Keratinocyte (primary cell): ENCODE data around the gene AFM. TPM values are rescaled to one million over a fixed set of nuclear protein-coding genes. Genes with fewer than 3 reads are reported as not detected.
"Not testable (repeated sequence)": the region's sequence is repeated elsewhere in the genome, so short reads cannot be mapped to it uniquely, and the experiment has no call there.

ENCODE experiments used
- DNase-seq: peaks from one replicate; pipeline ENCODE4 v3.0.0-alpha.2; 2011; ENCODE audit warnings: low read depth, missing footprints, low spot score
- FAIRE-seq: peaks from 2 replicates; lab custom pipeline; 2011; peaks lifted over from hg19 to GRCh38; lab: Jason Lieb, UNC
- H2AFZ ChIP-seq: 2 replicates; pipeline ENCODE4 v1.6.0; 2012; ENCODE audit warnings: low read length, control low read depth, inconsistent platforms; ENCODE audit not compliant: control insufficient read depth
- H3K27ac ChIP-seq: 2 replicates; pipeline ENCODE4 v1.5.1; 2011; ENCODE audit warnings: low read length; ENCODE audit not compliant: control insufficient read depth, insufficient read depth
- H3K27me3 ChIP-seq: 3 replicates; pipeline ENCODE4 v1.6.0; 2011; ENCODE audit warnings: low read length; ENCODE audit not compliant: control insufficient read depth, insufficient read depth; ENCODE audit errors: extremely low read depth
- H3K36me3 ChIP-seq, 2 experiments: 2 replicates in 1 of 2; 3 replicates in 1 of 2; pipeline ENCODE4 v1.5.1; 2011; ENCODE audit warnings: low read length in 2 of 2, mild to moderate bottlenecking in 1 of 2; ENCODE audit not compliant: control insufficient read depth in 2 of 2, insufficient read depth in 2 of 2; ENCODE audit errors: extremely low read depth in 1 of 2
- H3K4me1 ChIP-seq: 3 replicates; pipeline ENCODE4 v1.5.1; 2011; ENCODE audit warnings: low read length; ENCODE audit not compliant: control insufficient read depth, insufficient read depth; ENCODE audit errors: extremely low read depth
- H3K4me2 ChIP-seq: 3 replicates; pipeline ENCODE4 v1.6.0; 2011; ENCODE audit warnings: low read depth, low read length; ENCODE audit not compliant: control insufficient read depth, insufficient read depth; ENCODE audit errors: extremely low read depth
- H3K4me3 ChIP-seq, 3 experiments: fragments of 200-600 bp in 1 of 3; sonication (generic) in 1 of 3; 2 replicates in 2 of 3; 3 replicates in 1 of 3; pipeline ENCODE4 v1.5.1; 2011 to 2016; ENCODE audit warnings: low read length in 3 of 3, mild to moderate bottlenecking in 3 of 3, control low read depth in 2 of 3, inconsistent platforms in 1 of 3, low read depth in 1 of 3, mixed read lengths in 1 of 3, mixed run types in 1 of 3, moderate library complexity in 1 of 3; ENCODE audit not compliant: control insufficient read depth in 2 of 3, insufficient read depth in 2 of 3; ENCODE audit errors: extremely low read depth in 1 of 3
- H3K79me2 ChIP-seq: 2 replicates; pipeline ENCODE4 v1.6.0; 2012; ENCODE audit warnings: low read length; ENCODE audit not compliant: control insufficient read depth, insufficient read depth
- H3K9ac ChIP-seq: 3 replicates; pipeline ENCODE4 v1.6.0; 2011; ENCODE audit warnings: low read length; ENCODE audit not compliant: control insufficient read depth, insufficient read depth; ENCODE audit errors: extremely low read depth
- H3K9me1 ChIP-seq: 3 replicates; pipeline ENCODE4 v1.6.0; 2011; ENCODE audit warnings: low read length; ENCODE audit not compliant: control insufficient read depth, insufficient read depth; ENCODE audit errors: extremely low read depth
- H3K9me3 ChIP-seq: 2 replicates; pipeline ENCODE4 v1.5.1; 2012; ENCODE audit warnings: low read depth, low read length; ENCODE audit not compliant: control insufficient read depth
- H4K20me1 ChIP-seq: 3 replicates; pipeline ENCODE4 v1.6.0; 2011; ENCODE audit warnings: low read length; ENCODE audit not compliant: control insufficient read depth, insufficient read depth; ENCODE audit errors: extremely low read depth
- CTCF ChIP-seq, 3 experiments: IDR thresholded peaks in 1 of 3; conservative IDR thresholded peaks in 1 of 3; optimal IDR thresholded peaks in 1 of 3; 2 replicates in 2 of 3; 3 replicates in 1 of 3; pipeline versions ENCODE3 to v1.5.1; 2011; ENCODE audit warnings: low read length in 3 of 3, mild to moderate bottlenecking in 3 of 3, moderate library complexity in 2 of 3, control low read depth in 1 of 3, inconsistent platforms in 1 of 3; ENCODE audit not compliant: insufficient read depth in 2 of 3; ENCODE audit errors: extremely low read depth in 1 of 3
- EZH2 ChIP-seq: IDR thresholded peaks from one replicate; pipeline ENCODE4 v1.6.1; 2012; ENCODE audit warnings: inconsistent platforms, mild to moderate bottlenecking, low read length, moderate library complexity
- dilution Hi-C: fragments of 300-500 bp; cut with MboI; formaldehyde crosslinking; loops from one replicate; pipeline ENCODE4 v1.7.0; 2020; ENCODE audit warnings: low sequenced_read_pairs; ENCODE audit not compliant: extremely low pct_ligation_motif_present
- polyA plus RNA-seq, 5 experiments: library from polyadenylated mRNA; depleted of rRNA in 3 of 5; stranded (reverse) in 3 of 5; stranded (forward) in 1 of 5; unstranded in 1 of 5; fragments of >200 nt; gene quantifications; 1 replicate in 1 of 5; 2 replicates in 3 of 5; 3 replicates in 1 of 5; pipeline versions ENCODE4 v1.2.1 to v1.2.3, GENCODE V29; 2011 to 2012; ENCODE audit warnings: missing spikeins in 2 of 5, low read depth in 1 of 5, low replicate concordance in 1 of 5

AFM gene
- polyA plus RNA-seq, 1 donor (not counting 4 experiments of a cell fraction or from before 2014, with no cell fraction given) = not detected

- no peak overlapping the region for H3K9ac ChIP-seq
- H3K36me3 ChIP-seq = no peaks in the 10 kb centered on the region
- no peak overlapping the region for H3K4me3 ChIP-seq
- no peaks in the 10 kb centered on the region for H3K9me3 ChIP-seq
- no peak for TF ChIP-seq CTCF (optimal IDR thresholded peaks at IDR 0.05 in 1 of 3, IDR thresholded peaks at IDR 0.05 in 1 of 3, conservative IDR thresholded peaks at IDR 0.05 in 1 of 3; ENCODE audit: extremely low read depth in 1 of 3, insufficient read depth in 2 of 3, low read length in 3 of 3)
- no peak for TF ChIP-seq EZH2
- no peaks in the 10 kb centered on the region for H4K20me1 ChIP-seq
- H3K4me1 ChIP-seq = no peaks in the 10 kb centered on the region
- H3K79me2 ChIP-seq = no peaks in the 10 kb centered on the region
- no peak overlapping the region for H3K27ac ChIP-seq
- DNase-seq (no peak), FAIRE-seq (no peak)
- H2AFZ ChIP-seq = no peak overlapping the region
- no peak overlapping the region for H3K4me2 ChIP-seq
- no peaks in the 10 kb centered on the region for H3K27me3 ChIP-seq
- dilution Hi-C loops = no loop called here
- no peaks in the 10 kb centered on the region for H3K9me1 ChIP-seq
These were observed 59.7 kb downstream of the AFM start for GRCh38 chr4:73541251-73541650.

GRCh38 chr4:73544620-73545019 lies 63.1 kb downstream of the AFM start:
- FAIRE-seq (no peak), DNase-seq (no peak)
- H3K4me2 ChIP-seq = no peak overlapping the region
- dilution Hi-C loops = no loop called here
- H2AFZ ChIP-seq = no peak overlapping the region
- TF ChIP-seq CTCF (optimal IDR thresholded peaks at IDR 0.05 in 1 of 3, IDR thresholded peaks at IDR 0.05 in 1 of 3, conservative IDR thresholded peaks at IDR 0.05 in 1 of 3; ENCODE audit: extremely low read depth in 1 of 3, insufficient read depth in 2 of 3, low read length in 3 of 3) (no peak), EZH2 (no peak)
- H3K27me3 ChIP-seq = no peaks in the 10 kb centered on the region
- no peaks in the 10 kb centered on the region for H3K9me3 ChIP-seq
- no peak overlapping the region for H3K27ac ChIP-seq
- H4K20me1 ChIP-seq = no peaks in the 10 kb centered on the region
- H3K4me3 ChIP-seq = no peak overlapping the region
- H3K4me1 ChIP-seq = no peaks in the 10 kb centered on the region
- no peak overlapping the region for H3K9ac ChIP-seq
- no peaks in the 10 kb centered on the region for H3K9me1 ChIP-seq
- H3K36me3 ChIP-seq = no peaks in the 10 kb centered on the region
- no peaks in the 10 kb centered on the region for H3K79me2 ChIP-seq

- not testable (repeated sequence) for H3K36me3 ChIP-seq, DNase-seq
These were observed 69.3 kb downstream of the AFM start for GRCh38 chr4:73550865-73551264.

More at GRCh38 chr4:73550865-73551264, 69.3 kb downstream of the AFM start:
- H3K79me2 ChIP-seq, H4K20me1 ChIP-seq, H3K27me3 ChIP-seq, H3K4me3 ChIP-seq, H3K4me2 ChIP-seq, H3K9me3 ChIP-seq, H3K9me1 ChIP-seq, H3K4me1 ChIP-seq, H2AFZ ChIP-seq, FAIRE-seq, dilution Hi-C loops, H3K27ac ChIP-seq, H3K9ac ChIP-seq: not testable (repeated sequence)
